Left lung (tissue), 10 donors: ENCODE measurements around the gene TTC29. TPM values are rescaled to one million over a fixed set of nuclear protein-coding genes. Genes with fewer than 3 reads are reported as not detected.

ENCODE experiments used
- ATAC-seq: fragments of 200-7000 bp; cut with Tn5 transposase; one replicate; pipeline ENCODE4 v1.9.1; 2020; ENCODE audit warnings: moderate library complexity
- DNase-seq, 4 donors: peaks; one replicate each; pipeline ENCODE4 v3.0.0-alpha.2; 2013 to 2020
- H3K27ac ChIP-seq, 2 donors: fragments of 200-600 bp; sonication (generic) in 1 of 2; one replicate each; pipeline versions ENCODE4 v1.5.0 to v1.8.0; 2020 to 2021
- H3K27me3 ChIP-seq, 2 donors: fragments of 200-600 bp; sonication (generic) in 1 of 2; one replicate each; pipeline versions ENCODE4 v1.5.0 to v1.8.0; 2020 to 2021
- H3K36me3 ChIP-seq, 2 donors: fragments of 200-600 bp; sonication (generic) in 1 of 2; one replicate each; pipeline versions ENCODE4 v1.5.0 to v1.8.0; 2020 to 2021
- H3K4me1 ChIP-seq, 2 donors: fragments of 200-600 bp; one replicate each; pipeline ENCODE4 v1.8.0; 2021
- H3K4me3 ChIP-seq, 2 donors: fragments of 200-600 bp; sonication (generic) in 1 of 2; one replicate each; pipeline versions ENCODE4 v1.5.0 to v1.8.0; 2020 to 2021; ENCODE audit warnings: mild to moderate bottlenecking in 1 of 2
- H3K9me3 ChIP-seq, 2 donors: fragments of 200-600 bp; sonication (generic) in 1 of 2; one replicate each; pipeline versions ENCODE4 v1.5.0 to v1.8.0; 2020 to 2021
- CTCF ChIP-seq, 2 donors: fragments of 200-600 bp; sonication (generic) in 1 of 2; IDR thresholded peaks; one replicate each; pipeline versions ENCODE4 v1.5.0 to v1.8.0; 2021; ENCODE audit warnings: antibody characterized with exemption in 2 of 2
- intact Hi-C, 2 donors: fragments of 100-400 bp; cut with DNase I; formaldehyde crosslinking; loops; one replicate each; pipeline versions ENCODE4 v1.11.2 to v1.14.2; 2022
- polyA plus RNA-seq, 6 donors: library from polyadenylated mRNA; unstranded; fragments of 120-200 nt; gene quantifications; one replicate each; pipeline ENCODE4 v1.2.1, GENCODE V29; 2013; ENCODE audit not compliant: insufficient read length in 6 of 6
- total RNA-seq, 2 donors: library from RNA; stranded (reverse); fragmentation: NEBNext Ultra II Directional; extraction: Animal tissue kit (Norgen Biotek cat#: 25700); gene quantifications; one replicate each; pipeline ENCODE4 v1.2.1, GENCODE V29; 2021
- donor health status: DM: no; HTN: yes; CAD: no.
- donor health status: DM: no; HTN: no; CAD: no.

Gene TTC29
- total and polyA plus RNA-seq, 8 donors, result 0.47 to 2.7 (median 1.6) TPM; not detected in 1

DNA sequence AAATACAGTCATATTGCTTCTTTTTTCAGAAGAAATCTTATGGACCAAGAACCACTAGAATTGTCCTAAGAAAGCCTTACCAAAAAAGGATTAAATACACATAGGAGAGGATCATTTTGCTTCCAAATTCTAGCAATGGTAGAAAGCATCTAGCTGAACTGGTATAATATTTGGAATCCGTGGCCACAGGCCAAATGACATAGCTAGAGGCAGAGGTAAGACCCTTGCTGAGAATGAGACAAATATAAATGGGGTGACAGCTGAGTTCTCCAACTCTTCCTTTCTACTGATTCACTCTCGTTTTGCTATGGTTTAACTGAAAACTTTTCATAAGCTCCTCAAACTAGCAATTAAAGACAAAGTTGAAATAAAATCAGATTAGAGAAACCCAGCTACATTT lies 150.0 kb downstream of the TTC29 start:
- Histone ChIP-seq H3K9me3 (no peaks in the 10 kb centered on the region), H3K27ac (no peak overlapping the region), H3K36me3 (no peaks in the 10 kb centered on the region), H3K4me1 (peaks cover 0 to 4% of the 10 kb centered on the region in 2 donors), H3K27me3 (no peaks in the 10 kb centered on the region), H3K4me3 (no peak overlapping the region)
- TF ChIP-seq CTCF (IDR thresholded peaks at IDR 0.05), result no peak
- DNase-seq, result no peak
- intact Hi-C loops, result no loop called here
- no peak for ATAC-seq

GRCh38 chr4:146793727-146794126 lies 151.9 kb downstream of the TTC29 start:
- Histone ChIP-seq H3K9me3 (no peaks in the 10 kb centered on the region), H3K27me3 (no peaks in the 10 kb centered on the region), H3K27ac (no peak overlapping the region), H3K36me3 (no peaks in the 10 kb centered on the region), H3K4me3 (no peak overlapping the region), H3K4me1 (peaks cover 0 to 5% of the 10 kb centered on the region in 2 donors)
- TF ChIP-seq CTCF (IDR thresholded peaks at IDR 0.05), result no peak
- no peak for DNase-seq
- no peak for ATAC-seq
- intact Hi-C loops, result no loop called here

- no peaks in the 10 kb centered on the region for H3K27me3 ChIP-seq
- DNase-seq (peak in 1 of 4 donors; percentile 16), ATAC-seq (peak; percentile 82)
- no peak overlapping the region for H3K27ac ChIP-seq
- H3K4me1 ChIP-seq, result peaks cover 0 to 5% of the 10 kb centered on the region in 2 donors
- TF ChIP-seq CTCF (IDR thresholded peaks at IDR 0.05), result no peak
- no peaks in the 10 kb centered on the region for H3K36me3 ChIP-seq
- no peaks in the 10 kb centered on the region for H3K9me3 ChIP-seq
- intact Hi-C loops, result no loop called here
- H3K4me3 ChIP-seq, result no peak overlapping the region
Observed at GRCh38 chr4:146791439-146791838, 154.2 kb downstream of the TTC29 start.

- Histone ChIP-seq H3K9me3 (no peaks in the 10 kb centered on the region), H3K4me3 (no peak overlapping the region), H3K27me3 (no peaks in the 10 kb centered on the region), H3K27ac (no peak overlapping the region), H3K4me1 (peaks cover 0 to 5% of the 10 kb centered on the region in 2 donors), H3K36me3 (no peaks in the 10 kb centered on the region)
- no peak for DNase-seq
- intact Hi-C loops, result no loop called here
- ATAC-seq, result peak; percentile 45
- no peak for TF ChIP-seq CTCF (IDR thresholded peaks at IDR 0.05)
Observed at GRCh38 chr4:146790515-146790914, 155.1 kb downstream of the TTC29 start.

GRCh38 chr4:146787731-146788130 lies 157.9 kb downstream of the TTC29 start:
- DNase-seq (peak in 1 of 4 donors; percentile 8), ATAC-seq (no peak)
- Histone ChIP-seq H3K36me3 (no peaks in the 10 kb centered on the region), H3K4me1 (peaks cover 0 to 5% of the 10 kb centered on the region in 2 donors), H3K4me3 (no peak overlapping the region), H3K27ac (no peak overlapping the region), H3K9me3 (no peaks in the 10 kb centered on the region), H3K27me3 (no peaks in the 10 kb centered on the region)
- TF ChIP-seq CTCF (IDR thresholded peaks at IDR 0.05), result no peak
- intact Hi-C loops, result no loop called here
